Fibroblast of lung (primary cell): ENCODE results near the gene SPI1.

Experiments used
- CTCF ChIP-seq, 2 donors: IDR thresholded peaks in 1 of 2; conservative IDR thresholded peaks in 1 of 2; 1 replicate in 1 of 2; 2 replicates in 1 of 2; pipeline ENCODE4 v1.5.1; 2011 to 2012; ENCODE audit warnings: low read length in 2 of 2, control low read depth in 1 of 2, inconsistent platforms in 1 of 2, low read depth in 1 of 2, mild to moderate bottlenecking in 1 of 2
- EZH2 ChIP-seq: IDR thresholded peaks from 2 replicates; pipeline ENCODE4 v1.5.1; 2012; ENCODE audit warnings: low read length, control low read depth, mild to moderate bottlenecking; ENCODE audit errors: missing control alignments

GRCh38 chr11:47333886-47334443 is 44.4 kb downstream of the SPI1 start:
- TF ChIP-seq CTCF (conservative IDR thresholded peaks at IDR 0.05 in 1 of 2, IDR thresholded peaks at IDR 0.05 in 1 of 2; ENCODE audit: low read depth in 1 of 2, low read length in 2 of 2) (no peak), EZH2 (no peak)
